ENCODE measurements around the gene DLX1.
"Not testable (repeated sequence)": the region's sequence is repeated elsewhere in the genome, so short reads cannot be mapped to it uniquely, and the experiment has no call there.

DLX1 gene

DNA sequence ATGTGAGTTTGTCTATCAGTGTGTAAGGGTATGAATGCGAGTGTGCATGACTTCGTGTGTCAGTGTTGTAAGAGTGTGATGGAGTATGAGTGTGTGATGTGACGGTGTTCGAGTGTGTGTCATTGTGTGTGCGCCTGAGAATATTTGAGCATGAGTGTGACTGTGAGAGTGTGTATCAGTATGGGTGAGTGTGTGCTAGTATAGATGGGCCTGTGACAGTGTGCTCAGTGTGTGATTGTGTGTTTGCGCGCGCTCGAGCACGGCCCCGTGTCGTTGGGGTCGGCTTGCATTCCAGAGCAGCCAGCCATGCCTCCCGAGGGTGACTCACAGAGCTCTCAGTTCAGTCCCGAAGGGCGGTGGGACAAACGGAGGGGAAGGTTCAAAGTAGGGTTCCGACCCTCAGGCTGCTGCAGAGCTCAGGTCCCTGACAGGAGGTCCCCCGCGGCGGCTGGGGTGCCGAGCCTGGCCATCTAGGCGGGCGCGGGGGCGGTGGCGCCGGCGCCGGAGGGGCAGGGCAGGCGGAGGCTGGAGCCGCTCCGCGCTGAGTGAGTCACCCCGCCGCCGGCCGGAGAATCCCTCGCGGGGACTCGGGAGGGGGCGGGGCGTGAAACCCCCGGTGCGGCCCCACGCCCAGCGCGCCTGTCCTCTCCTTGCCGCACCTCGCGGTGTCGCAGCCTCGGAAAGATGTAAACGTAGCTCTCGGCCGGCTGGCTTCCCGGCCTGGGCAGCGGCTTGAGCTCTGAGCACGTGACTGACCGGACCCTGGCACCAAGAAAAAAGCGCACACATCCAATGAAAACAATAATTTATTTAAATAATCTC lies 13.6 kb downstream of the DLX1 start:
- DNase-seq (ENCODE audit: low read depth in 2 of 2) = peak in 1 of 2 donors; percentile 49

DNA sequence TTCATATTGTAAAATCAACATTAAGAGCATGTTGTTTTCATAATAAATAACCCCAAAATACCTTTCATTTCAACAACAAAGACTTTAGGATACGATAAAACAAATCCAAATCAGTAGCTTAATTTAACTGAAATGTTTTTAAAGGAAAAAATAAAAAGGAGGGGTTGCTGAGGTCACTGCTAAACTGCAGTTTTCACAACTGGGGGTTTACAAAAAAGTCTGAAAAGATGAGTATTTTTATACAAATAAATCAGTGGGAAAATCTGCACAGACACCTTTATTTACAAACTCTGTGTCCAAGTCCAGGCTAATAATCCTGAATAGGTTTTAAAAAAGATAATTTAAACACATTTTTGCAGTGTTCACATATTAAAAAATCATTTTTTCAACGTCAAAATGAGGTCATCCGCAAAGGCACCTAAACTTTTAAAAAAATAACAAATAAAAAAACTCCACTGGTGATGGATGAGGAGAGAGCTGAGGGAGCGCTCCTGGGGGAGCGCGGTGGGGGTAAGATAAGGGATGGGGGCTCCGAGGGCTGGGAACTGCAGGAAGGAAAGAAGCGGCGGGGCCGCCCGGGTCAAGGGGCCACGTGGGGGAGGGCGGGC lies 14.3 kb downstream of the DLX1 start:
- DNase-seq (ENCODE audit: low read depth in 2 of 2) = no peak

- DNase-seq (ENCODE audit: low read depth in 2 of 2) = no peak
Observed at GRCh38 chr2:172100080-172100934, 15.0 kb downstream of the DLX1 start.

DNA sequence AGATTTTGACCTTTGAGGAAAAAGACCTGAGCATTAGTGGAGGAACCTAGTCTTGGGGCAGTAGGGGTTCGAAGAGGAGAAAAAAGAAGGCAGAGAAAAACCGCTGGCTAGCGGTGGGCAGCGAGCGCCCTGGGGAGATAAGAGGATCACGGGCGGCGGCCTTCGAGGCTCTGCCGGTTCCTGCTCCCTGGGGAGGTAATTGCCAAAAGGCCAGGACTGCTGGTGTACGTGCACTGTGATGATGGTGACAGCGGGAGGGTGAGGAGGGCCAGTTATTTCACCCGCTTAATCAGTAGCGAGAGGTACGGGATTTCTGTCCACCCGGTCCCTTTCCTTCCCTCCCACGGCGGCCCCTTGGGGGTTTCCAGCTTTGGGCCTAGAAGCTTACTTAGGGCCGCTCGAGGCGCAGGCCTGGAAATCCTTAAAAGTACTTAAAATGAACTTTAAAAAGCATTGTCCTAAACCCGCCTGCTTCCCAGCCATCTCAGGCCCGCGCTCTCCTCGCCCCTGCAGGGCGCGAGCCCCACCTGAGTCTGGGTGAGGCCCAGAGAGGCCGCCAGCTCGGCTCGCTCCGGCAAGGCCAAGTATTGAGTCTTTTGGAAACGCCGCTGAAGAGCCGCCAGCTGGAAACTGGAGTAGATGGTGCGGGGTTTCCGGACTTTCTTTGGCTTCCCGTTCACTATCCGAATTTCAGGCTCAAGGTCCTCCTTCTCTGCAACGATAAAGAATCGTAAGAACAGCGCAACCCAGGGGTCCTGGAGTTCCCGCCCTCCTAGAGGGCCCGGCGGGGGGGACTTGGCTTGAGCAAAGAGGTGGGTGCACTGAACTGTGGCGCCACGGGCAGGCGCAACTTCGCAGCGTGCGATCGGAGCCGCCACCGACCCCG lies 15.9 kb downstream of the DLX1 start:
- no peak for DNase-seq (ENCODE audit: low read depth in 2 of 2)

GRCh38 chr2:172101821-172102390 lies 16.6 kb downstream of the DLX1 start:
- DNase-seq (ENCODE audit: low read depth in 2 of 2) = no peak

GRCh38 chr2:172102391-172103359 lies 17.4 kb downstream of the DLX1 start, which contains the start of gene DLX2:
Gene DLX2, minus strand, starts transcription at chr2:172102900. Its CDS starts 362 bp downstream, at chr2:172102538.
- DNase-seq (ENCODE audit: low read depth in 2 of 2) = peak; percentile 58 to 73

- DNase-seq (ENCODE audit: low read depth in 2 of 2) = peak; percentile 58 to 62
Observed at GRCh38 chr2:172103471-172104272, 18.4 kb downstream of the DLX1 start.

- no peak for DNase-seq (ENCODE audit: low read depth in 2 of 2)
Observed at GRCh38 chr2:172105471-172106107, 20.3 kb downstream of the DLX1 start.

DNA sequence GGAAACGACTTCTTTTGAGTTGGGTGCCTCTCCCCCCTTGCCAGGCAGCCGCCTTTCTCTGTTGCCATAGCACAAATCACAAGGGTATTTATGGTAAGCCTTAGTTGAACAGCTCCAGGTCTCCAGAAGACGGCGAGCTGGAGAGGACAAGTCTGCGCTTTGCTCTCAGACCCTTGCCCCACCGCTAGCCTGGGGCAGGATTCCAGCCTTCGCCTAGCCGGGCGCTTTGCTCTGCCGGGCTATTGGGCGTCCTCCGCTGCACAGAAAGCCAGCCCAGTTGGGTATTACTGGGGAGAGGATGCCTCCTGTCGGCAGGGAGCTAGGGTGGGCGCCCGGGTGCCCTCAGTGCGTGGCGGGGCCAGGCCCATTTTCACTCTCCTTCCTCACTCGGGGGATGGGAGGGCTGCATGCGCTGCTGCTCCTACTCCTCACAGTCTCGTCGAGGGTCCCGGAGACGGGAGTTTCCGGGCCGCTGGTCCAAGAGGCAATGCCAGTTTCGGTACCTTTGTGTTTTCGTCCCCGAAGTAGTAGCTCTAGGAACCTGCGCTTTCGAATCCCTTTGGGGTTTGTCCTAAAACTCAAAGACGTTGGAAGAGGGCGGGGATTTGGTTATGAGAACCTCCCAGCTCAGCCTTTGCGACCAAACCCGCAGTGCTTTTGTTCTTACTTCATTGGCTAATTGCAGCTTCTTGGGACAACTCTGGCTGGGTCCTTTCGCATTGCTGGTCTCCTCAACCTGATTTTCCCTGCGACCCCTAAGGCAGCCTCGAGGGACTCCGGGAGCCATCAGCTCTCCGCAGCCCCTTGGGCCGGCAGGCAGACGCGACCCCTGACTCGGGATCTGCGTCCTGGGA lies 21.0 kb downstream of the DLX1 start:
- DNase-seq (ENCODE audit: low read depth in 2 of 2) = no peak

DNA sequence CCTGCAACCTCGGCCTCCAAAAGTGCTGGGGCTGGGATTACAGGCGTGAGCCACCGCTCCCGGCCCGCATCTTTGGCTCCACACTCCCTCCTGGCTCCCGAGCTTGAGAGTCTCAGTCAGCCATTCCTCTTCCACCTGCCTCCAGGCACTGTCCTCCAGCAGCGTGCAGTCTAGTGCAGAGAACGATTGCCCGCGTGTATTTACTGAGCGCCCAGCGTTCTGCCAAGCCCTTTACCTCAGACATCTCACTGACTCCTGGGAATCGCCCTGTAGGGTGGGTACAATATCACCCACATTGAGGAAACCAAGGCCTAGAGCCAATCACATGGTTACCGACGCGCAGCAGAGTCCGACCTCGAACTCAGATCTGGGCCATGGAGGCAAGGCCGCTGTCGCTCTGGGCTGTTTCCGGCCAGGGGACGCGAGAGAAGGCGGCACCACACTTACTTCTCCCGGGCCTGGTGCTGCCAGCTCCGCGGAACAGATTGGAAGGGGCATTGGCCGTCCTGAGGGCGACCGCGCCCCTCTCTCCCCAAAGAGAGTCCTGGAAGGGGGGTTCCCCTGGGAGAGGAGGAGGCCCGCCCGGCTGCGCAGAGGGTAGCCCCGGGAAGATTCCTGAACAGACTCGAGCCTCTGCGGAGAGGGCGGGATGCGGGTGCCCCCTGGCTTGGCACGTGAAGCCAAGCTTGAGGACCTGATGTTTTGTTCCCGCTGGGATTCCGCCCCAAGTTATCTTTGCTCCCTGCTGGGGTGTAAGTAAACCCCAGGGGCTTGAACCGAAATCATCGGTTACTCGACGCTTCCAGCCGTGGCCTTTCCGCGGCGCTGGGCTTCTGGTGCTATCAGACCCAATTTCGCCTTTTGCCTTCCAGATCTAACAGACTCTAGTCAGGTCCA lies 22.6 kb downstream of the DLX1 start:
- no peak for DNase-seq (ENCODE audit: low read depth in 2 of 2)

DNA sequence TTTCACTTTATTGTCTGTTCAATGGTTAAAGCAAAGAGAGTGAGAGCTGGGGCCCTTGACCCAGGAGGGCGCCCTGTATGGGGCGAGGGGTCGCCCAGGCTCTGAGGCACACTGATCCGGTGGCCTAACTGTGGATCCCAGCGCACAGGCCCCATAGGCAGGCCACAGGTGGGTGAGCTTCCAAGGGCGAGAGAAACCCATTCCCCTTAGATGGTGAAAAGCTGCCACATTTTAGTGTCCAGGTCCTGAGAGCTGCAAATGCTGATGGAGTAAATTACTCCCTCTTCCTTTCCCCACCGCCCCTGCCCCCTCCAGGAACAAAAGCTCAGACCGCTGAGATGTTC lies 23.3 kb downstream of the DLX1 start:
- no peak for DNase-seq (ENCODE audit: low read depth in 2 of 2)

DNA sequence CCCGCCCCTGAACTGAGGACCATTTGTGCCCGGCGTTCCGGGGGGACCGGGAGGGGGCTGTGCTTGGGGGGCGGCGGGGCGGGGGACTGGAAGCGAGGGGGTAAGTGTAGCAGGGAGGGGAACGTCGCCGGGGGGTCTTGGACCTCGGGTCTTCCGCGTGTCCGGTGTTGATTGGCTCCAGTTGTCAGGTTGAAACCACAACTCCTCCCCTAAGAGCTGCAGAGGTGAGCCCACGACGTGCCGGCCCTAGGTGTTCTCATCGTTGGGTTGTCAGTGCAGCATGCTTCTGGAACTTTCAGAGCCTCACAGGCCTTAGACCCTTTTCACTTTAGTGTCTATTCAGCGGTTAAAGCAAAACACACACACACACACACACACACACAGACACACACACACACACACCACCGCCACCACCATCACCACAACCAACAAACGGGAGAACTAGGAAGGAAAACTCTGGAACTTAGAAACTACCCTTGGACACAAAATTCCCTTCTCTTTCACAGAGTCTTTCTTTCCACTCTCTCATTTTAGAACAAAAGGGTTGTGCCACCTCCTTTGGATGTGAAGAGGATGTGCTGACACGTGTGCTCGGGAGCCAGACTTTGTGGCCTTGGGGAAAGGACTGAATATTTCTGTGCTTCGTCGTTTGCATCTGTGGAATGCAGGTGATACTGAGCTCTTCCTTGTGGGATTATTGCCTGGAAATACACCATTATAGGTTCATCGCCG lies 24.1 kb downstream of the DLX1 start:
- no peak for DNase-seq (ENCODE audit: low read depth in 2 of 2)

- no peak for DNase-seq (ENCODE audit: low read depth in 2 of 2)
Observed at GRCh38 chr2:172109988-172110811, 24.9 kb downstream of the DLX1 start.

GRCh38 chr2:172113617-172114016 lies 28.3 kb downstream of the DLX1 start:
- DNase-seq (ENCODE audit: low read depth in 2 of 2) = no peak

DNA sequence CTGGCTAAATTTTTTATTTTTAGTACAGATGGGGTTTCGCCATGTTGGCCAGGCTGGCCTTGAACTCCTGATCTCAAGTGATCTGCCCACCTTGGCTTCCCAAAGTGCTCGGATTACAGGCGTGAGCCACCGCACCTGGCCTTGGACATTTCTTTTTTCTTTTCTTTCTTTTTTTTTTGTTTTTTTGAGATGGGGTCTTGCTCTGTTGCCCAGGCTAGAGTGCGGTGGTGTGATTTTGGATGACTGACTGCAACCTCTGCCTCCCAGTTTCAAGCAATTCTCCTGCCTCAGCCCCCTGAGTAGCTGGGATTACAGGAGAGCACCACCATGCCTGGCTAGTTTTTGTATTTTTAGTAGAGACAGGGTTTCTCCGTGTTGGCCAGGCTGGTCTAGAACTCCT lies 28.9 kb downstream of the DLX1 start:
- not testable (repeated sequence) for DNase-seq (ENCODE audit: low read depth in 2 of 2)
